Eye (tissue), 1 donor: ENCODE data around the gene SPEM3.

Experiments used
- DNase-seq: peaks from one replicate; pipeline ENCODE4 v3.0.0-alpha.2; 2015

SPEM3 gene

GRCh38 chr17:7428557-7428956, at the start of gene SPEM3:
Gene SPEM3, plus strand, starts transcription at chr17:7428857. Its CDS starts 46 bp downstream, at chr17:7428903.
- no peak for DNase-seq

GRCh38 chr17:7379134-7379533, 49.5 kb upstream of the SPEM3 start:
- no peak for DNase-seq

GRCh38 chr17:7380321-7380720, 48.3 kb upstream of the SPEM3 start:
- DNase-seq, result peak; percentile 43

DNA sequence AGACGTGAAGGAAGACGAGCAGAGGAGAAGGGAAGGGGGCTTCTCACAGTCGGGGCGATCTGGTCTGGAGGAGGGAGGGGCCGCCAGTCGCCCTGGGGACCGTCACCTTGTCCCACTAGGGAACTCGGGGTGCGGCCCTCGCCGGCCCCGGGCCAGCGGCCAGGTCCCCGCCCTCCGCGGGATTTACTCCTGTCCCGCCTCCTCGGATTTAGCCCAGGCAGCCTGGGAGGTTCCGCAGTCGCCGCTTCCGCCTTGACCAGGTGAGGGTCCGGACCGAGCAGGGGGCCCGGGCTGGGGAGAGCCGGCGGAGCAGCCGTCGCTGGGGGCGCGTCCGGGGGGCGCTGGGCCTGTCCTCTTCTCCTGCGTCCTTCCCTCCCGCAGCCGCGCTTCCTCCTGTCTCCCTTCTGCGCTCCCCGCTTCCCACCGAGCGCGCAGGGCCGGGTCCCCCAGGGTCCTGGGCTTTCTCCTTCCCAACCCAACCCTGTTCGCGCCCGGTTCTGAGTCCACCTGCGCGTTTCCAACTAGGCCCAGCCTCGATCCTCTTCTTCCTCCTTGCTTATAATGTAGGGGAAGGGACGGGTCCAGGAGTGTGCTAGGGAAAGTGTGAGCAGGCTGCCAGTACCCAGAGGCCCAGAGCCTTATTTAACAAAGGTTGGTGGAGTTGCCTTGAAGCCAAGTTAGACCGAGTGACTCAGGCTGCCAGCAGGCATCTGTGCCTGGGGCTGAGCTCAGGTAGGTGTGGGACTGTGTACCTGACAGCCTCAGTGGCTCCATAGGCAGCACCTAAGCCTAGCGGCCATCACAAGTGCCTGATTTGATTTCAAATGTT, 47.6 kb upstream of the SPEM3 start, which contains the start of gene TNK1:
TNK1 (plus strand) TSS at position 235 of the 829 bp plus-strand sequence. CDS start 1,838 bp downstream, outside the sequence.
- DNase-seq, result no peak

DNA sequence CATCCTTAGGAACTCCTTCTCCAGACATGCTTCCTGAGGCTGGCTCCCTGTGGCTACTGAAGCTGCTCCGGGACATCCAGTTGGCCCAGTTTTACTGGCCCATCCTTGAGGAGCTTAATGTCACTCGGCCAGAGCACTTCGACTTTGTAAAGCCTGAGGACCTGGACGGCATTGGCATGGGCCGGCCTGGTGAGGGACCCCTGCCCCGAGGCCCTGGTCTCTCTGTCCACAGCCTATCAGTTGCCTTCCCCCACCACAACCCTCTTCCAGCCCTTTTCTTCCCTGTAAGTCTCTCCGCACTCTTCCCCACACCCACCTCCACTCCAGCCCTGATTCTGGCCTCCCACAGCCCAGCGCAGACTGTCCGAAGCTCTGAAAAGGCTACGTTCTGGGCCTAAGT, 45.8 kb upstream of the SPEM3 start:
- DNase-seq, result no peak

DNA sequence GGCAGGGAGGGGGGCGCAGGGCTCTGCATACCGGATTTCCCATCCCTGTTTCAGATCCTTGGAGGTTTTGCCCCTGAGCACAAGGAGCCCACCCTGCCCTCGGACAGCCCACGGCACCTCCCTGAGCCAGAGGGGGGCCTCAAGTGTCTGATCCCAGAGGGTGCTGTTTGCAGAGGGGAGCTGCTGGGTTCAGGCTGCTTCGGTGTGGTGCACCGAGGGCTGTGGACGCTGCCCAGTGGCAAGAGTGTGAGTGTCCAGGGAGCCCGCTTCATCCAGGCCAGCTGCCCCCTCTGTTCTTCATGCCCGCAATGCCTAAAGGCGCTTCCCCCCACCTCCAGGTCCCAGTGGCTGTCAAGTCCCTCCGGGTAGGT, 45.3 kb upstream of the SPEM3 start:
- DNase-seq, result no peak

- peak; percentile 87 for DNase-seq
These were observed 44.7 kb upstream of the SPEM3 start for GRCh38 chr17:7383742-7384488.

DNA sequence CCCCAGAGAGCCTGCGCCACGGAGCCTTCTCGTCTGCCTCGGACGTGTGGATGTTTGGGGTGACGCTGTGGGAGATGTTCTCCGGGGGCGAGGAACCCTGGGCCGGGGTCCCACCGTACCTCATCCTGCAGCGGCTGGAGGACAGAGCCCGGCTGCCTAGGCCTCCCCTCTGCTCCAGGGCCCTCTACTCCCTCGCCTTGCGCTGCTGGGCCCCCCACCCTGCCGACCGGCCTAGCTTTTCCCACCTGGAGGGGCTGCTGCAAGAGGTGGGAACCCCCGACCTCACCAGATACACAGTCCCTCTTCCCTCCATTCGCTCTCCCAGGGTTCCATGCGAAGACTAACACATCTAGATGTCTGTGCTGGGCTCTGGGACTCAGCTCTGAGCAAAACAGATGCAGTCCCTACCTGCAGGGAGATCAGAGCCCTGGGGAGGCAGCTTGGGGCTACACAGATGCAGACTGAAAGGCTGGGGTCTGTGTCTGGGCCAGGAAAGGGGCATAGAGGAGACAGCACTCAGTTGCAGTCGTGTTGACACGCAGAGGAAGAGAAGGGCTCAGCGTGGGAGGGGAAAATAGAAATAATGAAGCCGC, 44.1 kb upstream of the SPEM3 start:
- peak; percentile 37 for DNase-seq

GRCh38 chr17:7388856-7389255, 39.8 kb upstream of the SPEM3 start:
- DNase-seq, result no peak

DNA sequence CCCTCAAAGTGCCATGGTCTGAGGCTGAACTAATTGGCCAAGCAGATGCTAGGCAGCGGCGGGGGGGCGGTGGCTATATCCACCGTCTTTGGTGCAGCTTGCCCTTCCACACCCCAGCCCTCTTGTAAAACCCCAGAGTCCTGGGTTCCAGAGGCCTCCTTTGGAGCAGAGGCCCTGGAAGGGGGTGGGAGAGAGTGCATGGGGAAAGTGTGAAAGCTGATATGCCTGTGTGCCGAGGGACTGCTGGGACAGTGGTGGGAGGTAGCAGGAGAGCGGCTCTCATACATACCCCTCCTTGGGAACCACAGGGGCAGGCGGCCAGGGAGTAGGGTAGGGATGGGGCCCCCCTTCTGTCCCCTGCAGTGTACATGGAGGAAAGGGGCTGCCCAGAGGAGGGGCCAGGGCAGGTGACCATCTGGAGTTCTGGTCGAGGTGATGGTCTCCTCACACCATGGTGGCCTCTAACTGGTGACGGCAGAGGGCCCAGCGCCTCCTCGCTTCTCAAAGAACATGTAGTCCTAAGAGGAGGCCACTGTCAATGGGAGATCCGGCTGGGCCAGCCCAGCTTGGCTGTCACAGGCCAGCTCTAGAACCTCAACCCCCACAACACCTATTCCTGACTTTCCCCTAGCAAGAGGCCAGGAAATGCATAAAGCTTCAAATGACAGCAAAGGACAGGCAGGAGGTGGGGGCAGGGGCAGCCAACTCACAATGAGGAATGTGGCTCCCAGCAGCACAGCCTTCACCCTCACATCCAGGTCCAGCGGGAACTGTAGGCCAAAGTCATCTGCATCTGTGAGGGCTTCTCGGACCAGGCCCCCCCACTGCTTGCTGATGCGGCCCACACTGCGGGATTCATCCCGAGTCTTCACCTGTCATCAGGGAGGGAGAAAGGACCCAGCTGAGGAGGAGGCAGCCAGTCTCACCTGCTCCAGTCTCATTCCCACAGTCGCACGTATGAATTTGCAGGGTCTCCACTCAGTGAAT, 38.4 kb upstream of the SPEM3 start:
- DNase-seq, result no peak

- DNase-seq, result no peak
These were observed 37.4 kb upstream of the SPEM3 start for GRCh38 chr17:7391307-7391706.

- peak; percentile 54 for DNase-seq
These were observed 35.7 kb upstream of the SPEM3 start for GRCh38 chr17:7392696-7393612.

- DNase-seq, result no peak
These were observed 34.8 kb upstream of the SPEM3 start for GRCh38 chr17:7393613-7394451.

DNA sequence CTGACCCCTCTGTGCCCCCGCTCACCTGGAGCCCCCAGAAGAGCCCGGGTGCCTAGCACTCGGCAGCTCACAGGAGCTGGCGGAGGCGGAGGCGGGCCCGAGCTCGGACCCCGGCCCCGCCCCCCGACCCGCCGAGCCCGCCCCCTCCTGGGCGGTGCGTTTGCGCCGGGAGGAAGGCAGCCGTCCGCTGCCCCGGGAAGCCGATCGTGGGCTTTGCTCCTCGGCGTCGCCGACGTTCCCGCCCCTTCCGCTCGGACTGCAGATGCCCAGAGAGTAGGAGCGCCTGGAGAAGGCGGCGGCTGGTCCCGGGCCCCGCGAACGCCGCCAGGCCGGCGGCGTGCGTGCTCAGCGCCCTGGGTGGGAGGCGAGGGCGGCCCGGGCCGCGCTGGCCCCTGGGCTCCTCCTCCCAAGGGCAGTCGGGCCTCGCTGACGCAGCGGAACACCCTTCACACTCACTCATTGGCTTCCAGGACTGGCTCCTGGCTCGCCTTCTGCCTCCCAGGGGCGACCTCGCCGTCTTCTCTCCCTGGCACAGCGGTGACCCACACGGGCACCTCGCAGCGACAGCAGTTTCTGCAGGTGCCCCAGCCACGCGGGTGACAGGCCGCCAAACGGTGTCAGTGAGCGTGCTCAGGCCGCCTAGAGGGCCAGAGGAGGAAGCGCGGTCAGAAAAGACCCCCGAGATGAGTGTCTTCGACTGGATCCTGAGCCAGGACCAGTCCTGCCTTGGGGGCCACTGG, 34.0 kb upstream of the SPEM3 start, which contains the start of gene PLSCR3:
PLSCR3 (minus strand) TSS at position 74 of the 740 bp plus-strand sequence. CDS start 415 bp downstream, outside the sequence.
- peak; percentile 93 for DNase-seq

DNA sequence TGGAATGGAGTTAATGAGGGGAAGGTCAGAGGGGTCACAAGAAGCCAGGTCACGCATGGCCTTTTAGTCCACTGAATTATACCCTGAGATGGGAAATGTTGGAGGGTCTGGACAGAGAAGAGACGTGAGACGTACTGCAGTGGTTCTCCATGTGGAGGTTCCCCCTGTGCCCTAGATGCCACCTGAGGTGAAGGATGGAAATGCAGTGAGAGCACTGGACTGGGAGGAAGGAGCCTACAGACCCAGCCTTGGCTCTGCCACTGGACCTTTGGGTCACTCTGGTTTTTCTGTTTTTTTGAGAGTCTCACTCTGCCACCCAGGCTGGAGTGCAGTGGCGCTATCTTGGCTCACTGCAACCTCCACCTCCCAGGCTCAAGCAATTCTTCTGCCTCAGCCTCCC, 32.5 kb upstream of the SPEM3 start:
- DNase-seq, result no peak

GRCh38 chr17:7398612-7399011, 30.0 kb upstream of the SPEM3 start:
- DNase-seq, result no peak

- DNase-seq, result peak; percentile 80
These were observed 25.5 kb upstream of the SPEM3 start for GRCh38 chr17:7403043-7403726.

- no peak for DNase-seq
These were observed 25.0 kb upstream of the SPEM3 start for GRCh38 chr17:7403727-7403976.
